EH (cell line): ENCODE measurements around the gene RAB1A.

ENCODE experiments used
- DNase-seq: peaks from one replicate; pipeline ENCODE4 v3.0.0-alpha.2; 2015; ENCODE audit warnings: low read depth

Gene RAB1A

DNA sequence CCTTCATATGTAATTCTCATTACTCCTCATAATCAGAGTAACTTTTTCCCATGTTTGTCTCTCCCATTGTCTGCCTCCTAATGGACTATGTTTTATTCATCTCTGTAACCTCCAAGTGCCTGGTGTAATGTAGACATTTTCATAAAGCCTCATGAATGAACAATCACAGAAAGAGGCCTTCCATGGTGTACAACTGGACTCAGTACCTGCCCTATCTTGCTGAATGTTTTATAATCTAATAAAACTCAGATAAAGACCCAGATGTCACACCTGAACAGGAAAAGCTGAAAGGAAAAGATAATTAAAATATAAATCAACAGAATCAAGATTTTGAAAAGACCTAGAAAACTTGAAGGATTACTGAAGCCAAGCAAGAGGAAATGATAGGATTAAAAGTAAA lies 36.7 kb downstream of the RAB1A start:
- no peak for DNase-seq

DNA sequence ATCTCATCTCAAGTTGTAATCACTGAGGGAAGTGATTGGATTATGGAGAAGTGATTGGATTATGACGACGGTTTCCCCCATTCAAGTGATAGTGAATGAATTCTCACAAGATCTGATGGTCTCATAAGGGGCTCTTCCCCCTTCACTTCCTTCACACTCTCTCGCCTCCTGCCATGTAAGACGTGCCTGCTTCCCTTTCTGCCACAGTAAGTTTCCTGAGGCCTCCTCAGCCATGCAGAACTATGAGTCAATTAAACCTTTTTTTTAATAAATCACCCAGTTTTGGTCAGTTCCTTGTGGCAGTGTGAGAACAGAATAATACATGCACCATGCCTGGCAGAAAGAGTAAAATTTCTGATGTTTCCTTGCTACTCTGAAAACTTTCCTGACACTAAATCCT lies 37.1 kb downstream of the RAB1A start:
- no peak for DNase-seq

DNA sequence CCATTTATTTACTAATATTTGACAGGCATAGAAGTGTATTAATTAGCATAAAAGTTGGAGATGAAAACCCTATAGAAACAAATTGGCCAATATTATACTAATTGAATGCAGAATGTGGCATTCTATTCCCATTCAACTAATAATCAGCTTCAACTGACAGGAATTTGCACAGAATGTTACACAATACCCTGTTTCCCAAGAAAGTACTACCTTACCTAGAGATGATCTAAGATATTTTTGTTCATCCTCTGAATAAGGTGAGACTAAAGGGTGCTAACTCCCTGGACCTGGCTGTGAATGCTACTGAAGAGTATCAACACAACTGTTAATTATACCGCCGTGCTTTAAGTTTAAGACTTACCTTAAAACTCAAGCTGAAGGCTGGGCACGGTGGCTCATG lies 44.8 kb downstream of the RAB1A start:
- DNase-seq: no peak

DNA sequence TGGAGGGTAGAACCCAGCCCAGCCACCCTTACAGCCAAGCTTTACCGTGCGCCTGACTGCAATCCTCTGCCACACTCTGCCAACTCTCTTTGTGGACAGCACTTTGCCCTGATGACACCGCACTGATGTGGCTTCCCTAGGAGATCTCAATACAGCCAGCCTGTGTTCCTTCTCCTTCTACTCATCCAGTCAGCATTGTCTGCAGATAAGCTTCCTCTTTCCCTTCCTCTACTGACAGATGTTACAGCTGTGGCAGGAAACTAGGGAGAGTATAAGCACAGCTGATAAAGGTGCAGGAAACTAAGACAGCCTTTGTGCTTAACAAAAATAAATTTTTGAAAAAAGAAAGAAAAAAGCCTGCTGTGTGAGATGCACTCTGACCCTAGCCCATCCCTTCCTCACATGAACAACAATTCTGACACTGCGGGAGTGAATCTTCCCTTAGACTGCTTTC lies 48.6 kb downstream of the RAB1A start:
- DNase-seq: no peak

DNA sequence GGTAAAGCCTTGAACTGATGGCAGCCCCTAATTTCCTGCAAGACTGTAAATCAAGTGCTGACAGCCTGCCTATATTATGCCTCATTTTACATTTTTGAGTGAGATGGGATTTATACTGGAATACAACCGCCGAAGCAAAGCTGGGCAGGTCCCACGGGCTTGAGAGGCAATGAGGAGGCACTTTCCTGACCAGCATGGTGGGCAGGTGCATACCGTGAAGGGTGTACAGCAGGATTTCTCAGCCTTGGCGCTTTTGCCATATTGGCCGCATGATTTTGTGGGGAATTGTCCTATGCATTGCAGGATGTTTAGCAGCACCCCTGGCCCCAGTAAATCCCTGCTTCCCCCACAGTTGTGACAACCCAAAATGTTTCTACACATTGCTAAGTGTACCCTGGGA lies 50.9 kb downstream of the RAB1A start:
- DNase-seq: no peak

DNA sequence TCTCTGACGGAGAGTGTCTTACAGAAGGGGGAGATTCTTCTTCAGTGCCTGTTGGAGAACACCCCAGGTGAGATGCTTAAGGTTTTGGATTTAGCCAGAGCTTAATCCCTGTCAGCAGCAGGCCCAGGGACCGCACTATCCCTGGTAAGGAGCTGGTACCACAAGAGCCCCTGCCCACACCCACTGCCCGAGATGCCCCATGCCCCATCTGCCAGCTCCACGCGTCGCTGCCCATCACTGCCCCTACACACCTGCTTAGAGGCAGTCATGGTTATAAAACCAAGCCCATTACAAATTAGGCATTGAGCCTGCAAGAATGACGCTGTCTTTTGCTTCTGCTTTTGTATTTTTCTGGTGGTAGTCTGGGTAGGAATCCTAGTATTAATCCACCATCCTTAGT lies 52.0 kb downstream of the RAB1A start:
- DNase-seq: no peak

DNA sequence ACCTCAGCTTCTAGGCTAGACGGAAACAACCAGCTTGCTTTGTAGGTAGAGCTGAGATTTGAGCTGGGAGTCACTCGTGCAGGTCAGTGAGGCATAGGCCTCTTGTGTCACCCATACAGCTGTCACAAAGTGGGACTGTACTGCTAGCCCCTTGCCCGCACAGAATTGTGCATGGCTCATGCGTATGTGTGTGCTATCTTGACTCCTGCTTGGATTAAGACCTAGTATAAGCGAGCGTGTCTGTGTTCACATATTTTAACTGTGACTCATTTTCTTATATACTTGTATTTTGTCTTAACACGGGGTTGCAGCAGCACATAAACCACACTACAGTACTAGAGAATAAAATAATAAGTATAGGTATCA lies 53.6 kb downstream of the RAB1A start:
- peak; percentile 80 for DNase-seq

DNA sequence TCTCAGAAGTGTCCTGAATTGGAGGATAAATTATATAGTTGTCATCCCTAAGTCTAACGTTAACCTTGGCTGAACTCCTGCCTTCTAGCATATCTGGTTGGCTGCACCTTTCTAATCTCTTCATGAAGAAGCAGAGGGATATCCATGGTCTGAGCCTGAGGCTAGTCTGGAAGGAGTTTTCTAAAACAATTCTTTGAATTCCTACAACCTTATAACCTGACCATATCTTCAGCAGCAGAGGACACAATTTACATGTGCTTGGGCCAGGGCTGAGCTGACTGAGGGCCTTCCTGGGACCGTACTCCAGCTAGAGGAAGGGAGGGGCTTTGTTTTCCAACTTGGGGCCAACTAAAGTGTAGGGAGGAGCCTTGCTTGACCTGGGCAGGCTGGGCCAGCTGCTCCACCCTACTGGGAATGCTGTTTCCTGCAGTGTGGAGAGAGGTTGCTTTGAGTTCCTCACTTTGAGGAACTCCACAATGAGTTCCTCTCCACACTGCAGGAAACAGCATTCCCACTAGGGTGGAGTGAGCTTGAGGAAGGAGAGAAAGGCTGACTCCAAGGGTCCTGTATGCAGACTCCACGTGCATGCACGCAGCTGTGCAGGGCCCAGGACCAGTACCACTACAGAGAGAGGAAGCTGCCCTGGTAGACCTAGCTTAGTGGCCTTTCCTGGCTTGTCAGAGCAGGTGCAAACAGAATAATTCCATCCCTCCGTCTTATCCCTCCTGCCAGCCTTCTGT lies 54.1 kb downstream of the RAB1A start:
- peak; percentile 26 for DNase-seq

DNA sequence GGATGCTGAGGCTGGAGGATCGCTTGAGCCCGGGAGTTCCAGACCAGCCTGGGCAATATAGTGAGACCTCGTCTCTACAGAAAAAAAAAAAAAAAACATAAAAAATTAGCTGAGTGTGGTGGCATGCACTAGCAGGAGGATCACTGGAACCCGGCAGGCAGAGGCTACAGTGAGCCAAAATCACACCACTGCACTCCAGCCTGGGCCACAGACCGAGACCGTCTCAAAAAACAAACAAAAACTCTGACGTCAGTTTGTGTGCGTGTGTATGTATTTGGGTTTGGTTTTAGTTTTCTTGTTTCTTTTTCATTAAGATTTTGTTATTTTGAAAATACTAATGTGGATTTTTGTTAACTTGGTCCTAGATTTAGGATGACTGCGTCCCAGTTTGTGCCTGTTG lies 54.7 kb downstream of the RAB1A start:
- no peak for DNase-seq

DNA sequence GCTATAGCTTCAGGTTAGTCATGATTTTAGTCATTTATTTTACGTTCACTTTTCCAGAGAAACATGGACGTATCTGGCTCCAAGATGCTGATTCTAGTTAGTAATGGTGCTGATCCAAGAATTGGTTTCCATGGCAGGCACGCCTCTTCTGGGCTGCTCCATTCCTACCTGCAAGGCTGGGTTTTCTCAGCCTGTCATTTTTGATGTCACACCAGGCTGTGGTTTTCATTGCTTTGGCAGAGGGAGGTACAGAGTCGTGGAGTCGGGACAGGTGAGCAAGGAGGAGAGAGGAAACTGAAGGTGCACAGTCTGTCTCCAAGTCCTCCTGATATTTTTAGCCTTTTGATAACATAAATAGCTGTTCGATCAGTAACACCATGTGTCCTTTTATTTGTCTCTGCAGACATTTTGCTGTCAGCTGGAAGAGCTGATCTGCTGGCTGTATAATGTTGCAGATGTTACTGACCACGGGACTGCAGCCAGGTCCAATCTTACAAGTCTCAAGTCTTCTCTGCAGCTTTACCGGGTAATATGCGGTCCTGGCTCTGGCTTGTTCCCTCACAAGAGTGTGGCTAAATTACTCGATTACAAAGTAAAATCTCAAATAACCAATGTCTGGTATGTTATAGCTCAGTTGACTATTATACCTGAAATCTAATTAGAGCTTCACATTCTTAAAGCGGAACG lies 55.9 kb downstream of the RAB1A start:
- no peak for DNase-seq

DNA sequence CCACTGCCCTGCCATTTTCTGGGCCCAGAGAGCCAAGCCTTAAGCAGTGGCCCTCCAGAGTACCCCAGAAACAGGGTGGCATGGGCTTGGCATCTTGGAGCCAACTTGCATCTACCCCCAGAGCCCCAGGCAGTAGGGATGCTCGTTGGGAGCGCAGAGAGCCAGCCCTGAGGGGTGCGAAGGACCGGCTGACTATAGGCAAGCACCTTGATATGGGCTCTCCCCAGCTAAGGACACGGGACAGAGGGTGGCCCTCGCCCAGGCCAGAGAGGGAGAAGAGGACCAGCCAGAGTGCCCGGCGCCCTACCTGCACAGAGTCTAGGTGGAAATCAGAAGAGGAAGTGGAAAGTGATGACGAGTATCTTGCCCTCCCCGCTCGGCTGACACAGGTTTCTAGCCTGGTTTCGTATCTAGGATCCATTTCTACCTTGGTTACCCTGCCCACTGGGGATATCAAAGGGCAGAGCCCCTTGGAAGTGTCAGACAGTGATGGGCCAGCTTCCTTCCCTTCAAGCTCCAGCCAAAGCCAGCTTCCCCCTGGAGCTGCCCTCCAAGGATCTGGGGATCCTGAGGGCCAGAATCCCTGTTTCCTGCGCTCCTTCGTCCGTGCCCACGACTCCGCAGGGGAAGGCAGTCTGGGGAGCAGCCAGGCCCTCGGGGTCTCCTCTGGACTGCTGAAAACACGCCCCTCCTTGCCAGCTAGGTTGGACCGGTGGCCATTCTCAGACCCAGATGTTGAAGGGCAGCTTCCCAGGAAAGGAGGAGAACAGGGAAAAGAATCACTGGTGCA lies 57.5 kb downstream of the RAB1A start:
- DNase-seq: no peak

DNA sequence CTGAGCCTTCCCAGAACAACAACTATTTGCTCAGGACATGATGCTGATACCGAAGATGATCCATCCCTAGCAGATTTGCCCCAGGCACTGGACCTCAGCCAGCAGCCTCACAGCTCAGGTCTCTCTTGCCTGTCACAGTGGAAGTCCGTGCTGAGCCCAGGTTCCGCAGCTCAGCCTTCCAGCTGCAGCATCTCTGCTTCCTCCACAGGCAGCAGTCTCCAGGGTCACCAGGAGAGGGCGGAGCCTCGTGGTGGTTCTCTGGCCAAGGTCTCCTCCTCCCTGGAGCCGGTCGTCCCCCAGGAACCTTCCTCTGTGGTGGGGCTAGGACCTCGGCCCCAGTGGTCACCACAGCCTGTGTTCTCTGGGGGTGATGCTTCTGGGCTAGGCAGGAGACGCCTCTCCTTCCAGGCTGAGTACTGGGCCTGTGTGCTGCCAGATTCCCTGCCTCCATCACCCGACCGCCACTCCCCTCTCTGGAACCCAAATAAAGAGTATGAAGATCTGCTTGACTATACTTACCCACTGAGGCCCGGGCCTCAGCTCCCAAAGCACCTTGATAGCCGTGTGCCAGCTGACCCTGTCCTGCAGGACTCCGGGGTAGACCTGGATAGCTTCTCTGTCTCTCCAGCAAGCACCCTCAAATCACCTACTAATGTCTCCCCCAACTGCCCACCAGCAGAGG lies 58.3 kb downstream of the RAB1A start:
- DNase-seq: peak; percentile 52

DNA sequence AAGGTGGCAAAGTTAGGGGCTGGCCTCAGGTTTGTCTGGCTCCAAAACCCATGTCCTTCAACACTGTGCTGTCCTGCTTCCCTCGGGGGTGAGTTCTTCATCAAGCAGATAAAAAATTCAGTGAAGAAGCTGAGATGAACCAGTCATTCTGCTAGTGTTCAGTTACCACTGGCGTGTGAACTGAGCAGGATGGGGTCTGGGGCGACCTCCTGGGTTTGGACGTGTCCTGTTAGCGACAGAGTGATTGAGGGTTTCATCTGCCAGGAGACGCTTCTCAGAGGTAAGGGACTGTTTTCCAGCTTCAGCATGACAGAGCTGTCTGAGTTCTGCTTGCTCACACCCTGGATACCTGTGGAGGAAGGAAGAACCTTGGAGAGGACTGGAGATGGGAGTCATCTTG lies 59.0 kb downstream of the RAB1A start:
- no peak for DNase-seq

DNA sequence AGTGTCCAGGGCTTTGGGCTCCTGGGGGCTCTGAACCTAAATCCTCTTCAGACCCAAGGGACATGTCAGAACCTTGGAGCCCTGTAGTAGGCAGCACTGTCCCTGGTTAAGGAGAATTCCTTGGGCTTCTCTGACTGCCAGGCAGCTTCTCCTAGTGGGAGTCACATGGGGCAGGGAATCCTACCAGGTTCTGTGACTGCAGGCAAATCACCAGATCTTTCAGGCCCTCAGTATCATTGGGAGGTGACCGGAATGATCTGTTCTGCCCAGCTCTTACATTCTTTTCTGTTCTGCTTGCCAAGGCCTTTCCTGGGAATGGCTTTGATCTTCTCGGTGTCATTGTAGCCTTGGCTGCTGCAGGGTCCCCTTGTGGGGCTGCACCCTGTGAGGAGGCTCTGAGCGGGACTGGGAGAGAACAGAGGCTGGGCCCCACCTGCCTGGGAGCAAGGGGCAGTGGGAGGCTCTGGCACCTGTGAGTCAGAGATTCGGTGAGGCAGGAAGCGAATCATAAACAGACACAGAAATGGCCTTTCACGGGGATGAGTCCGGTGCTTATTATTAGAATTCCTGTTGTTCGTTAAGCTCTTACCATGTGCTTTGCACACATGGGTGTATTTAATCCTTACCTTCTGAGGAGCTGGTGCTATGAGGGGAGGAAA lies 59.6 kb downstream of the RAB1A start:
- DNase-seq: peak; percentile 70

DNA sequence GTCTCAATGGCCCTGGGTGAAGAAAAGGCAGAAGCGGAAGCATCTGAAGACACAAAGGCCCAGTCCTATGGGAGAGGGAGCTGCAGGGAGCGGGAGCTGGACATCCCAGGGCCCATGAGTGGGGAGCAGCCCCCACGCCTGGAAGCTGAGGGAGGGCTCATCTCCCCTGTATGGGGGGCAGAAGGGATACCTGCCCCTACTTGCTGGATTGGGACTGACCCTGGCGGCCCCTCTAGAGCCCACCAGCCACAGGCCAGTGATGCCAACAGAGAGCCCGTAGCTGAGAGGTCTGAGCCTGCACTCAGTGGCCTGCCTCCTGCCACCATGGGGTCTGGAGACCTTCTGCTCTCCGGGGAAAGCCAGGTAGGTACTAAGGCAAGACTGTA lies 60.5 kb downstream of the RAB1A start:
- no peak for DNase-seq

DNA sequence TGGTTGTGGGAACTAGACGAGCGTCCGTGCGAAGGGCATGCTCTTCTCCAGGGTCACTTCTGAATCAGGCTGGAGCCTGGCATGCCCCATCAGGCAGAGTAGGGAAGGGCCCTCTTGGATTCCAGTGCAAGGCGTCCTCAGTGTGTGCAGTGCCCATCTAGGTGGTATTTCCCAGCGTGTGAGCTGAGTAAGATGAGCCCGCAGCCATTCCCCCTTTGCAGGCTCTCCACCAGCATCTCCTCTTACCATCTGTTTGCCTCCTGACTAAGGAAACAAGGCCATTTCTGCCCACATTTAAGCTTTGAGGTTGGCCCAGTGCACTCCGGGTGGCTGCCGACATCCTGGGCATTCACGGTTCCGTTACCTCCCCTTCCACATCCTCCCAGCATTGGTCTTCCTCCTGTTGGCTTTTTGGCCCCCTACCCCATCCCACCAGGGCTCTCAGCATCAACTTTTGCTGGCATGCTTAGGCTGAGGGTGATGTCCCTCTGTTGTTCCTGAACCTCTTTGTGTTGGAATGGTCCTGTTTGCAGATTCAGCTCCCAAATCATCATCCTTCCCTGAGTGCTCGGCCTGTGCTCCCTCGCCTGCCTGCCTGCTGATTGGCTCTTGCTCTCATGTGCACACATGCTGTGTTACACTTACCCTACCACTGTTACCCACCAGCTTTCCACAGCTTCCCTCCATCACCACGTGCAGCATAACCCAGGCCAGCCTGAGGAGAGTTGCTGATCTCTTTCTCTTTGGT lies 61.9 kb downstream of the RAB1A start:
- DNase-seq: no peak

DNA sequence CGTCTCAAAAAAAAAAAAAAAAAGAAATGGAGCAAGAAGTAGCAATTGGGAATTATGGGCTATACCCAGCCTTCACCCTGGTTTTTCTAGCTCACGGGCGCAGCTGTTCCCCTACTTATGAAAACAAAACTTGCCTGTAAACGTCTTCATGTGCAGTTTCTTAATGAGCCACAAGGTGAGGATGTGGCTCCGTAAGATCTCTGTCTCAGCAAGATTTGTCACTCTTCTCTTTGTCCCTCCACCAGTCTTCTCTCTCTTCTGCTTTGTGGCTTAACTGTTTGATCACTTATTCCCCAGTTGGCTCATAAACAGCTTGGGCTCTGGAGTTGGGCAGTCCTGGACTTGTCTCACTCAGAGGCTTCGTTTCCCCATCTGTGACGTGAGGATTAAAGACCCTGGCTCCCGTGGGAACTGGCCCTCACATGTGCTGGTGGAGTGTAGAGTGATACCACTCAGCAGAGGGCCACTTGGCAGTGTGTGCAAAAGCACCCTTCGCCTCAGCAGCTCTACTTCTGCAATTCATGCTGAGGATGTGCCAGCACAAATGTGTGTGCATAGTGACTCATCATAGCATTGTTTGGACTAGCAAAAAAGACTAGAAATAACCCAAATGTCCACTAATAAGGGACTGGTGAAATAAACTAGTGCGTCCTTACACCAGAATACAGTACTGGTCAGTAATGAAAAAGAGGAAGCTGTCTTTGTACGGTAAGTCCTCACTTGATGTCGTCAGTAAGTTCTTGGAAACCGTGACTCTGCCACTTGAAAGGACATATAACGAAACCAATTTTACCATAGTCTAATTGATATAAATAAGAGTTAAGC lies 65.0 kb downstream of the RAB1A start:
- peak; percentile 92 for DNase-seq

DNA sequence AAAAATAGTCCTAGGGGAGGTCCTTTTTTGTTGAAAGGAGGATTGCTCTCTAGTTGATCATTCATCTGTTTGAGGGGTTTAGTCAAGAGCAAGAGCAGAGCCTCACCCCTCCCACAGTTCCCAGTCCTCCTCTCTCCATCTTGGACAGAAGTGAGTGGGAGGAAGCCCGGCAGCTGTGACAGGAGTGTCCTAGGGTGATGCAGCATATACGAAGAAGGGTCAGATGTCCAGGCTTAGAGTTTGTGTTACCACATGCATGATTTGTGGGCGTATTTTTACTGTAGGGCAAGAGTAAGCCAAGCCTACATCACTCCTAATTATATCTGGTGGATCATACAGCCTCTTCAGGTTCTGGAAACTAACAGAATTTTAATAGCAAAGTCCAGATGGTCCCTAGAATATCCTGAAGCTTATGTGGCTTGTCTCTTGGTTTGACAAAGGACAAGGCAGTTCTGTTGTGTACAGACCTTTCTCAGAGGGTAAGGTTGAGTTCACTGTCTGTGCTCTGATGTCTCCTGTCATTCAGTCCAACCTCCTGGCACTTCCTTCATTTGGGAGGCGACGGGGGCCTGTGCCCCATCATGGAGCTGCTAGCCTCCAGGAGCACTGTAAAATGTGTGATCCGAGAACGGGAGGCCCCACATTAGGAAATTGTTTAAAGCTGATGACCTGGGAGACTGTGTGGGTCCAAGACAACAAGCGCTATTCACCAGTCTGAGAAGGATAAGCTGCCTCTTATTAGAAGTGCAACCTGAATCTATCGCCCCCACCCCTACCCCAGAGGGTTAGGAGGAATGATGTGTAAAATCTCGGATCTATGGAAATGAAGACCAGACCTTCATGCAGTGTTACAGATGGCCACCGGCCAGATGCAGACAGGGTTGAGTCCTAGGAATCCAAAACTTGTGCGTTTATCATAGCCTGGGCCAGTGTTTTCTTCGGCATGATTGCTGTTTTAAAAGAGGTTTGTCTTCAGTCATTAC lies 66.8 kb downstream of the RAB1A start:
- no peak for DNase-seq

DNA sequence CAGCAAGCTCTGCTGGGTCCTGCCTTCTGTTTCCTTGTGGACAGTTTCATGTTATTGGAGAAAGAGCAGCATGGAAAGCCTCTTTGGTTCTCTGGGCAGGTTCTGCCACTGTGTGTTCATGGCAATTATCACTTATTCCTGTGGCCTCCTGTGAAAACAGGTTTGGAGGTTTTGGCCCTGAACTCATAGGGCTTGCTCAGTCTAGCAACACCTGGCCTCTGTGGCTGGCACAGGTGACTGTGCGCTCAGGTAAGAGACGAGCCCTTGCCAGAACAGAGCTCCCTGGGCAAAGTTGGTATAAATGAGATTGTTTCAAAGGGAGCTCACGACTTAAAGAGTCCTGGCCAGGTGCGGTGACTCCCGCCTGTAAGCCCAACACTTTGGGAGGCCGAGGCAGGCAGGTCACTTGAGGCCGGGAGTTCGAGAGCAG lies 68.0 kb downstream of the RAB1A start:
- DNase-seq: no peak
